GM23338 (cell line): ENCODE measurements around the gene AXIN2.

ENCODE experiments used
- CTCF ChIP-seq, 2 experiments: fragments of 200-600 bp in 1 of 2; sonication (generic) in 1 of 2; conservative IDR thresholded peaks; 2 replicates each; pipeline versions ENCODE4 v1.5.1 to v1.6.1; 2016 to 2017; ENCODE audit warnings: antibody characterized with exemption in 2 of 2, low read depth in 2 of 2, mild to moderate bottlenecking in 2 of 2, moderate library complexity in 1 of 2
- EZH2phosphoT487 ChIP-seq: fragments of 200-600 bp; sonication (generic); IDR thresholded peaks from one replicate; pipeline ENCODE4 v1.8.1; 2018; ENCODE audit warnings: antibody characterized with exemption; ENCODE audit not compliant: unreplicated experiment
- JUNB ChIP-seq: IDR thresholded peaks from one replicate; pipeline ENCODE4 v1.6.1; 2016; ENCODE audit warnings: antibody characterized with exemption; ENCODE audit not compliant: unreplicated experiment
- POLR2AphosphoS5 ChIP-seq: IDR thresholded peaks from 2 replicates; pipeline ENCODE4 v1.6.1; 2016; ENCODE audit warnings: antibody characterized with exemption, low read depth
- STAT1 ChIP-seq: IDR thresholded peaks from one replicate; pipeline ENCODE4 v1.6.1; 2016; ENCODE audit warnings: antibody characterized with exemption; ENCODE audit not compliant: unreplicated experiment
- ZNF114 ChIP-seq: fragments of 250-450 bp; sonication (Bioruptor Pico); IDR thresholded peaks from 2 replicates; pipeline ENCODE4 v1.5.0; 2020; ENCODE audit warnings: mild to moderate bottlenecking, moderate library complexity

GRCh38 chr17:65487161-65487560 lies 74.3 kb downstream of the AXIN2 start:
- TF ChIP-seq CTCF (conservative IDR thresholded peaks at IDR 0.05; ENCODE audit: low read depth in 2 of 2) (no peak), JUNB (no peak), STAT1 (no peak), EZH2phosphoT487 (no peak), POLR2AphosphoS5 (no peak), ZNF114 (no peak)
